A673 (cell line): ENCODE data around the gene RILPL2.

ENCODE experiments used
- CTCF ChIP-seq: fragments of 300-800, 200-600 bp; sonication (generic); conservative IDR thresholded peaks from 2 replicates; pipeline ENCODE4 v1.5.1; 2017; ENCODE audit warnings: low read depth, mild to moderate bottlenecking, antibody characterized with exemption, low read length, moderate library complexity, mixed read lengths
- EZH2 ChIP-seq: fragments of 200-600 bp; sonication (generic); IDR thresholded peaks from 2 replicates; pipeline ENCODE4 v1.6.1; 2017; ENCODE audit warnings: borderline replicate concordance, low read depth, mild to moderate bottlenecking, mixed read lengths, antibody characterized with exemption, low read length; ENCODE audit not compliant: poor library complexity, severe bottlenecking

GRCh38 chr12:123450636-123451035, 14.2 kb upstream of the RILPL2 start:
- no peak for TF ChIP-seq CTCF
- TF ChIP-seq EZH2 = no peak
